Liver (tissue), 9 donors: Measurements from ENCODE around the gene TAF1B. TPM values are rescaled to one million over a fixed set of nuclear protein-coding genes. Genes with fewer than 3 reads are reported as not detected.

Source experiments
- DNase-seq: peaks from one replicate; pipeline ENCODE4 v3.0.0-alpha.2; 2017; ENCODE audit warnings: low spot score
- H3K27ac ChIP-seq, 2 donors: one replicate each; pipeline ENCODE4 v1.7.0; 2013; ENCODE audit warnings: inconsistent platforms in 2 of 2, low read length in 2 of 2, control low read depth in 1 of 2, low read depth in 1 of 2, mild to moderate bottlenecking in 1 of 2
- H3K27me3 ChIP-seq, 4 donors: one replicate each; pipeline versions ENCODE4 v1.6.1 to v1.7.0; 2013; ENCODE audit warnings: low read length in 3 of 4, inconsistent platforms in 1 of 4, mild to moderate bottlenecking in 1 of 4, moderate library complexity in 1 of 4; ENCODE audit not compliant: control insufficient read depth in 4 of 4, insufficient read depth in 4 of 4
- H3K36me3 ChIP-seq, 4 donors: one replicate each; pipeline versions ENCODE4 v1.6.1 to v1.7.0; 2013; ENCODE audit warnings: low read length in 3 of 4, mild to moderate bottlenecking in 3 of 4, low read depth in 1 of 4, moderate library complexity in 1 of 4; ENCODE audit not compliant: control insufficient read depth in 4 of 4, insufficient read depth in 3 of 4
- H3K4me1 ChIP-seq, 4 donors: one replicate each; pipeline versions ENCODE4 v1.6.1 to v1.7.0; 2013; ENCODE audit warnings: low read length in 3 of 4, mild to moderate bottlenecking in 3 of 4, moderate library complexity in 1 of 4; ENCODE audit not compliant: control insufficient read depth in 4 of 4, insufficient read depth in 4 of 4
- H3K4me3 ChIP-seq, 3 donors: one replicate each; pipeline versions ENCODE4 v1.6.1 to v1.7.0; 2013; ENCODE audit warnings: low read length in 3 of 3, control low read depth in 1 of 3, low read depth in 1 of 3, mild to moderate bottlenecking in 1 of 3
- H3K9ac ChIP-seq, 2 donors: one replicate each; pipeline ENCODE4 v1.7.0; 2013; ENCODE audit warnings: low read length in 2 of 2, mild to moderate bottlenecking in 2 of 2, moderate library complexity in 2 of 2, control low read depth in 1 of 2, low read depth in 1 of 2
- H3K9me3 ChIP-seq, 4 donors: one replicate each; pipeline versions ENCODE4 v1.6.1 to v1.7.0; 2013; ENCODE audit warnings: low read length in 3 of 4; ENCODE audit not compliant: control insufficient read depth in 4 of 4
- ATF3 ChIP-seq: IDR thresholded peaks from 2 replicates; pipeline ENCODE4 v1.6.1; 2016; ENCODE audit warnings: antibody characterized with exemption
- CTCF ChIP-seq: fragments of 150-350 bp; IDR thresholded peaks from 2 replicates; pipeline ENCODE4 v1.5.1; 2017; ENCODE audit warnings: improper control_type of control experiment, low read depth, low read length; ENCODE audit not compliant: missing input control
- EGR1 ChIP-seq, 2 donors: IDR thresholded peaks; 2 replicates each; pipeline ENCODE4 v1.6.1; 2016 to 2018; ENCODE audit warnings: antibody characterized with exemption in 2 of 2, low read depth in 2 of 2
- FOXA1 ChIP-seq: IDR thresholded peaks from 2 replicates; pipeline ENCODE4 v1.6.1; 2016; ENCODE audit warnings: antibody characterized with exemption
- FOXA2 ChIP-seq: IDR thresholded peaks from 2 replicates; pipeline ENCODE4 v1.6.1; 2016; ENCODE audit warnings: antibody characterized with exemption
- GABPA ChIP-seq, 2 donors: IDR thresholded peaks in 1 of 2; conservative IDR thresholded peaks in 1 of 2; 2 replicates each; pipeline ENCODE4 v1.6.1; 2016; ENCODE audit warnings: antibody characterized with exemption in 2 of 2, mild to moderate bottlenecking in 1 of 2, moderate library complexity in 1 of 2
- HNF4A ChIP-seq, 2 donors: conservative IDR thresholded peaks; 2 replicates each; pipeline ENCODE4 v1.6.1; 2016; ENCODE audit warnings: antibody characterized with exemption in 2 of 2, mild to moderate bottlenecking in 2 of 2
- HNF4G ChIP-seq: IDR thresholded peaks from 2 replicates; pipeline ENCODE4 v1.6.1; 2016; ENCODE audit warnings: antibody characterized with exemption
- JUND ChIP-seq, 2 donors: IDR thresholded peaks; 2 replicates each; pipeline ENCODE4 v1.6.1; 2016; ENCODE audit warnings: antibody characterized with exemption in 2 of 2
- MAX ChIP-seq: IDR thresholded peaks from 2 replicates; pipeline ENCODE4 v1.6.1; 2016; ENCODE audit warnings: antibody characterized with exemption
- NR2F2 ChIP-seq: IDR thresholded peaks from 2 replicates; pipeline ENCODE4 v1.6.1; 2016; ENCODE audit warnings: antibody characterized with exemption
- RAD21 ChIP-seq, 2 donors: IDR thresholded peaks; 2 replicates each; pipeline ENCODE4 v1.6.1; 2016; ENCODE audit warnings: antibody characterized with exemption in 2 of 2, mild to moderate bottlenecking in 2 of 2
- REST ChIP-seq: IDR thresholded peaks from 2 replicates; pipeline ENCODE4 v1.6.1; 2016; ENCODE audit warnings: antibody characterized with exemption, mild to moderate bottlenecking
- RXRA ChIP-seq, 2 donors: IDR thresholded peaks; 2 replicates each; pipeline ENCODE4 v1.6.1; 2017 to 2018; ENCODE audit warnings: antibody characterized with exemption in 2 of 2, mild to moderate bottlenecking in 1 of 2
- SP1 ChIP-seq: IDR thresholded peaks from 2 replicates; pipeline ENCODE4 v1.6.1; 2018; ENCODE audit warnings: antibody characterized with exemption, mild to moderate bottlenecking
- YY1 ChIP-seq: IDR thresholded peaks from 2 replicates; pipeline ENCODE4 v1.6.1; 2016; ENCODE audit warnings: antibody characterized with exemption, mild to moderate bottlenecking
- ZBTB33 ChIP-seq: IDR thresholded peaks from 2 replicates; pipeline ENCODE4 v1.6.1; 2016; ENCODE audit warnings: antibody characterized with exemption
- WGBS: extraction: QIAGEN DNeasy Blood & Tissue Kit; methylation state at CpG from one replicate; pipeline ENCODE4 v1.1.7; 2013; 5-methylcytosine and 5-hydroxymethylcytosine counted together
- polyA plus RNA-seq, 2 donors: library from polyadenylated mRNA; stranded (reverse) in 1 of 2; unstranded in 1 of 2; fragments of 200-250 nt in 1 of 2; fragments of >200 nt in 1 of 2; fragmentation: Nextera tagmentation in 1 of 2; extraction: Ambion mirVana in 1 of 2; gene quantifications; one replicate each; pipeline versions ENCODE4 v1.2.1 to v1.2.3, GENCODE V29; 2013 to 2015
- total RNA-seq, 2 donors: library from RNA; depleted of rRNA; stranded (reverse); fragments of >200 nt; gene quantifications; one replicate each; pipeline ENCODE4 v1.2.3, GENCODE V29; 2014
- donor health status: healthy.
- donor health status: healthy.
- donor health status: healthy.
- donor health status: healthy.
- donor health status: healthy.

Gene TAF1B
- total and polyA plus RNA-seq, 4 donors: 3.1 to 17.2 (median 5.6) TPM

- no peak overlapping the region for H3K4me3 ChIP-seq
- WGBS: 68% methylated on average over 24 of the region's 24 CpGs
These were observed 29.0 kb upstream of the TAF1B start for GRCh38 chr2:9814129-9814868.

GRCh38 chr2:9815076-9815475 lies 28.2 kb upstream of the TAF1B start:
- no peak for DNase-seq
- H3K27ac ChIP-seq: no peak overlapping the region
- peaks cover 0 to 7% (median 2%) of the 10 kb centered on the region in 4 donors for H3K4me1 ChIP-seq
- no peaks in the 10 kb centered on the region for H3K36me3 ChIP-seq
- no peak overlapping the region for H3K4me3 ChIP-seq
- TF ChIP-seq FOXA1: no peak
- TF ChIP-seq NR2F2: no peak
- TF ChIP-seq EGR1 (IDR thresholded peaks at IDR 0.05; ENCODE audit: low read depth in 2 of 2): no peak
- no peak for TF ChIP-seq HNF4A (conservative IDR thresholded peaks at IDR 0.05)
- TF ChIP-seq HNF4G: no peak
- no peak for TF ChIP-seq JUND (IDR thresholded peaks at IDR 0.05)
- no peak for TF ChIP-seq ATF3
- WGBS: 96% methylated on average over 4 of the region's 4 CpGs
- H3K27me3 ChIP-seq: no peaks in the 10 kb centered on the region
- no peak overlapping the region for H3K9ac ChIP-seq
- H3K9me3 ChIP-seq: no peaks in the 10 kb centered on the region

More at GRCh38 chr2:9814129-9814868, 29.0 kb upstream of the TAF1B start:
- no peak for DNase-seq
- TF ChIP-seq SP1 (no peak), NR2F2 (no peak), MAX (no peak), HNF4A (conservative IDR thresholded peaks at IDR 0.05) (no peak), FOXA1 (no peak), YY1 (no peak)
- no peak overlapping the region for H3K9ac ChIP-seq
- no peaks in the 10 kb centered on the region for H3K9me3 ChIP-seq
- H3K27me3 ChIP-seq: no peaks in the 10 kb centered on the region
- H3K27ac ChIP-seq: no peak overlapping the region
- peaks cover 0 to 7% (median 2%) of the 10 kb centered on the region in 4 donors for H3K4me1 ChIP-seq
- H3K36me3 ChIP-seq: no peaks in the 10 kb centered on the region

GRCh38 chr2:9815844-9816279 lies 27.4 kb upstream of the TAF1B start:
- Histone ChIP-seq H3K4me1 (peaks cover 0 to 7% (median 2%) of the 10 kb centered on the region in 4 donors), H3K27me3 (no peaks in the 10 kb centered on the region), H3K36me3 (no peaks in the 10 kb centered on the region), H3K9me3 (no peaks in the 10 kb centered on the region), H3K4me3 (no peak overlapping the region), H3K9ac (no peak overlapping the region), H3K27ac (no peak overlapping the region)
- 88% methylated on average over 17 of the region's 17 CpGs for WGBS
- no peak for TF ChIP-seq RXRA (IDR thresholded peaks at IDR 0.05)
- TF ChIP-seq HNF4A (conservative IDR thresholded peaks at IDR 0.05): no peak
- no peak for TF ChIP-seq FOXA2
- TF ChIP-seq REST: no peak
- no peak for TF ChIP-seq ZBTB33
- no peak for TF ChIP-seq HNF4G
- TF ChIP-seq GABPA (IDR thresholded peaks at IDR 0.05 in 1 of 2, conservative IDR thresholded peaks at IDR 0.05 in 1 of 2): no peak
- TF ChIP-seq NR2F2: no peak
- TF ChIP-seq FOXA1: no peak
- TF ChIP-seq RAD21 (IDR thresholded peaks at IDR 0.05): no peak
- no peak for TF ChIP-seq MAX
- no peak for TF ChIP-seq CTCF
- TF ChIP-seq SP1: no peak
- TF ChIP-seq YY1: no peak
- no peak for TF ChIP-seq ATF3
- no peak for DNase-seq
